SK-N-MC (cell line): ENCODE results near the gene MPDZ.

Experiments
- DNase-seq: peaks from one replicate; pipeline ENCODE4 v3.0.0-alpha.2; 2011; ENCODE audit warnings: low read depth, low spot score
- H3K27ac ChIP-seq: fragments of 200-600 bp; sonication (generic); 2 replicates; pipeline ENCODE4 v1.5.1; 2016; ENCODE audit warnings: mixed run types
- H3K36me3 ChIP-seq: fragments of 200-600 bp; sonication (generic); 2 replicates; pipeline ENCODE4 v1.6.1; 2017; ENCODE audit warnings: antibody characterized with exemption, low read length, mixed read lengths; ENCODE audit not compliant: insufficient read depth
- H3K4me3 ChIP-seq: fragments of 200-600 bp; sonication (generic); 2 replicates; pipeline ENCODE4 v1.5.1; 2016
- H3K9ac ChIP-seq: fragments of 200-600 bp; sonication (generic); 2 replicates; pipeline ENCODE4 v1.8.0; 2017; ENCODE audit warnings: mixed run types, mixed read lengths; ENCODE audit not compliant: insufficient read length
- H3K9me3 ChIP-seq: fragments of 200-600 bp; sonication (generic); 2 replicates; pipeline ENCODE4 v1.6.1; 2017; ENCODE audit warnings: low read depth, mild to moderate bottlenecking, antibody characterized with exemption, low read length, moderate library complexity, mixed read lengths
- EZH2 ChIP-seq: fragments of 200-600 bp; sonication (generic); IDR thresholded peaks from one replicate; pipeline ENCODE4 v1.6.1; 2017; ENCODE audit warnings: antibody characterized with exemption
- FOXP2 ChIP-seq: optimal IDR thresholded peaks from 2 replicates; pipeline ENCODE3; 2011; ENCODE audit warnings: mild to moderate bottlenecking, moderate library complexity; ENCODE audit not compliant: insufficient read depth; ENCODE audit errors: extremely low read length, control extremely low read depth
- POLR2AphosphoS5 ChIP-seq: IDR thresholded peaks from 2 replicates; pipeline ENCODE4 v1.6.1; 2012; ENCODE audit warnings: mild to moderate bottlenecking, low read depth, low read length, borderline replicate concordance

MPDZ gene

GRCh38 chr9:13291718-13292117 lies 12.2 kb upstream of the MPDZ start:
- Histone ChIP-seq H3K4me3 (no peak overlapping the region), H3K9me3 (0 out of 2 replicates have a peak, but pooled peaks cover 2% of the 10 kb centered on the region), H3K9ac (no peak overlapping the region), H3K36me3 (no peaks in the 10 kb centered on the region), H3K27ac (no peak overlapping the region)
- no peak for TF ChIP-seq EZH2
- no peak for DNase-seq

GRCh38 chr9:13284011-13284410 lies 4.5 kb upstream of the MPDZ start:
- H3K9ac ChIP-seq: no peak overlapping the region
- DNase-seq: no peak
- no peak overlapping the region for H3K27ac ChIP-seq
- H3K36me3 ChIP-seq: no peaks in the 10 kb centered on the region
- H3K4me3 ChIP-seq: no peak overlapping the region
- TF ChIP-seq POLR2AphosphoS5 (no peak), FOXP2 (no peak), EZH2 (no peak)
- H3K9me3 ChIP-seq: no peaks in the 10 kb centered on the region

GRCh38 chr9:13282998-13283397 lies 3.5 kb upstream of the MPDZ start:
- TF ChIP-seq FOXP2 (no peak), POLR2AphosphoS5 (no peak), EZH2 (no peak)
- H3K27ac ChIP-seq: no peak overlapping the region
- no peak for DNase-seq
- no peaks in the 10 kb centered on the region for H3K36me3 ChIP-seq
- no peak overlapping the region for H3K4me3 ChIP-seq
- no peak overlapping the region for H3K9ac ChIP-seq
- H3K9me3 ChIP-seq: no peaks in the 10 kb centered on the region

- H3K27ac ChIP-seq: peak overlapping the region; percentile 78
- H3K9ac ChIP-seq: no peak overlapping the region
- TF ChIP-seq POLR2AphosphoS5 (no peak), FOXP2 (no peak), EZH2 (no peak)
- DNase-seq: peak; percentile 59
- no peaks in the 10 kb centered on the region for H3K9me3 ChIP-seq
- H3K36me3 ChIP-seq: no peaks in the 10 kb centered on the region
- peak overlapping the region; percentile 44 for H3K4me3 ChIP-seq
Measured at GRCh38 chr9:13281356-13282016, 2.0 kb upstream of the MPDZ start.

- DNase-seq: no peak
- TF ChIP-seq EZH2 (no peak), FOXP2 (no peak), POLR2AphosphoS5 (no peak; the same call in 1 of the 2 replicates)
- Histone ChIP-seq H3K9me3 (no peaks in the 10 kb centered on the region), H3K27ac (peak overlapping the region; percentile 66; the same call in 1 of the 2 replicates), H3K9ac (peak overlapping the region; percentile 77), H3K4me3 (peak overlapping the region; percentile 79), H3K36me3 (no peaks in the 10 kb centered on the region)
Measured at GRCh38 chr9:13278368-13279246, 885 bp downstream of the MPDZ start.

GRCh38 chr9:13278023-13278367 lies 1.5 kb downstream of the MPDZ start:
- Histone ChIP-seq H3K9ac (peak overlapping the region; percentile 77), H3K9me3 (no peaks in the 10 kb centered on the region), H3K36me3 (0 out of 2 replicates have a peak, but pooled peaks cover 2% of the 10 kb centered on the region), H3K27ac (no peak overlapping the region), H3K4me3 (peak overlapping the region; percentile 79)
- TF ChIP-seq EZH2 (no peak), POLR2AphosphoS5 (no peak), FOXP2 (no peak)
- no peak for DNase-seq

GRCh38 chr9:13274886-13275641 lies 4.4 kb downstream of the MPDZ start:
- TF ChIP-seq FOXP2 (no peak), POLR2AphosphoS5 (no peak), EZH2 (no peak)
- Histone ChIP-seq H3K4me3 (peak overlapping the region; percentile 3; the same call in 1 of the 2 replicates), H3K27ac (peak overlapping the region; percentile 60; the same call in 1 of the 2 replicates), H3K9me3 (no peaks in the 10 kb centered on the region), H3K36me3 (0 out of 2 replicates have a peak, but pooled peaks cover 5% of the 10 kb centered on the region), H3K9ac (no peak overlapping the region)
- no peak for DNase-seq

- no peak for DNase-seq
- H3K36me3 ChIP-seq: 0 out of 2 replicates have a peak, but pooled peaks cover 5% of the 10 kb centered on the region
- H3K9me3 ChIP-seq: no peaks in the 10 kb centered on the region
- TF ChIP-seq POLR2AphosphoS5 (no peak), EZH2 (no peak), FOXP2 (no peak)
- no peak overlapping the region for H3K27ac ChIP-seq
- no peak overlapping the region for H3K4me3 ChIP-seq
- H3K9ac ChIP-seq: no peak overlapping the region
Measured at GRCh38 chr9:13270734-13271133, 8.8 kb downstream of the MPDZ start.
